HL-60/S4 treated with phorbol 12-myristate 13-acetate at 8.2 ng/mL for 4 days and 3 days (cell line): Measurements from ENCODE around the gene DHRS3.

Experiments used
- in situ Hi-C: fragments of 300-500 bp; cut with MboI; formaldehyde crosslinking; loops from 2 replicates; pipeline ENCODE4 v1.15.0; 2022; ENCODE audit warnings: low sequenced_read_pairs

The DHRS3 gene

GRCh38 chr1:12617901-12618660 is at the start of gene DHRS3:
DHRS3 (minus strand) TSS chr1:12618210; CDS start chr1:12617348, 862 bp downstream.
- in situ Hi-C loops = no loop called here

- in situ Hi-C loops = no loop called here
Observed at GRCh38 chr1:12666141-12666735, 48.2 kb upstream of the DHRS3 start.

GRCh38 chr1:12665511-12665910 is 47.5 kb upstream of the DHRS3 start:
- in situ Hi-C loops = no loop called here

- in situ Hi-C loops = no loop called here
Observed at GRCh38 chr1:12662556-12662955, 44.5 kb upstream of the DHRS3 start.

- in situ Hi-C loops = no loop called here
Observed at GRCh38 chr1:12661606-12662219, 43.7 kb upstream of the DHRS3 start.

GRCh38 chr1:12658531-12659453 is 40.8 kb upstream of the DHRS3 start:
- in situ Hi-C loops = loop anchor here (10.0 kb wide), 1 partner anchor 344 kb away; no protein-coding TSS in a partner anchor

GRCh38 chr1:12657885-12658512 is 40.0 kb upstream of the DHRS3 start:
- in situ Hi-C loops = loop anchor here (10.0 kb wide), 1 partner anchor 343 kb away; no protein-coding TSS in a partner anchor

- in situ Hi-C loops = loop anchor here (10.0 kb wide), 1 partner anchor 342 kb away; no protein-coding TSS in a partner anchor
Observed at GRCh38 chr1:12657060-12657884, 39.3 kb upstream of the DHRS3 start.

- in situ Hi-C loops = loop anchor here (10.0 kb wide), 1 partner anchor 342 kb away; no protein-coding TSS in a partner anchor
Observed at GRCh38 chr1:12656575-12656974, 38.6 kb upstream of the DHRS3 start.

GRCh38 chr1:12654657-12655056 is 36.6 kb upstream of the DHRS3 start:
- in situ Hi-C loops = loop anchor here (10.0 kb wide), 1 partner anchor 340 kb away; no protein-coding TSS in a partner anchor

- in situ Hi-C loops = loop anchor here (10.0 kb wide), 1 partner anchor 339 kb away; no protein-coding TSS in a partner anchor
Observed at GRCh38 chr1:12654004-12654567, 36.1 kb upstream of the DHRS3 start.

- in situ Hi-C loops = loop anchor here (10.0 to 25.0 kb wide), 2 partner anchors 335 to 538 kb away; no protein-coding TSS in a partner anchor
Observed at GRCh38 chr1:12649971-12650421, 32.0 kb upstream of the DHRS3 start.

- in situ Hi-C loops = loop anchor here (25.0 kb wide), 1 partner anchor 536 kb away; no protein-coding TSS in a partner anchor
Observed at GRCh38 chr1:12648741-12649140, 30.7 kb upstream of the DHRS3 start.

- in situ Hi-C loops = loop anchor here (25.0 kb wide), 1 partner anchor 533 kb away; no protein-coding TSS in a partner anchor
Observed at GRCh38 chr1:12645401-12645800, 27.4 kb upstream of the DHRS3 start.

GRCh38 chr1:12644829-12645228 is 26.8 kb upstream of the DHRS3 start:
- in situ Hi-C loops = loop anchor here (25.0 kb wide), 1 partner anchor 533 kb away; no protein-coding TSS in a partner anchor

- in situ Hi-C loops = loop anchor here (25.0 kb wide), 1 partner anchor 532 kb away; no protein-coding TSS in a partner anchor
Observed at GRCh38 chr1:12644237-12644636, 26.2 kb upstream of the DHRS3 start.

GRCh38 chr1:12643785-12644184 is 25.8 kb upstream of the DHRS3 start, which contains the start of gene AADACL4:
AADACL4 (plus strand) TSS chr1:12644085; CDS start chr1:12644547, 462 bp downstream.
- in situ Hi-C loops = loop anchor here (25.0 kb wide), 1 partner anchor 531 kb away; no protein-coding TSS in a partner anchor

- in situ Hi-C loops = loop anchor here (25.0 kb wide), 1 partner anchor 531 kb away; no protein-coding TSS in a partner anchor
Observed at GRCh38 chr1:12643079-12643478, 25.1 kb upstream of the DHRS3 start.
